ENCODE results near the gene TMEM145. TPM values are rescaled to one million over a fixed set of nuclear protein-coding genes. Genes with fewer than 3 reads are reported as not detected.

The TMEM145 gene
- total and polyA plus RNA-seq, 9 of the 15 experiments (the other 6 are each of a cell fraction or from before 2014, with no cell fraction given) = 0.80 to 5.5 (median 1.9) TPM; not detected in 3

DNA sequence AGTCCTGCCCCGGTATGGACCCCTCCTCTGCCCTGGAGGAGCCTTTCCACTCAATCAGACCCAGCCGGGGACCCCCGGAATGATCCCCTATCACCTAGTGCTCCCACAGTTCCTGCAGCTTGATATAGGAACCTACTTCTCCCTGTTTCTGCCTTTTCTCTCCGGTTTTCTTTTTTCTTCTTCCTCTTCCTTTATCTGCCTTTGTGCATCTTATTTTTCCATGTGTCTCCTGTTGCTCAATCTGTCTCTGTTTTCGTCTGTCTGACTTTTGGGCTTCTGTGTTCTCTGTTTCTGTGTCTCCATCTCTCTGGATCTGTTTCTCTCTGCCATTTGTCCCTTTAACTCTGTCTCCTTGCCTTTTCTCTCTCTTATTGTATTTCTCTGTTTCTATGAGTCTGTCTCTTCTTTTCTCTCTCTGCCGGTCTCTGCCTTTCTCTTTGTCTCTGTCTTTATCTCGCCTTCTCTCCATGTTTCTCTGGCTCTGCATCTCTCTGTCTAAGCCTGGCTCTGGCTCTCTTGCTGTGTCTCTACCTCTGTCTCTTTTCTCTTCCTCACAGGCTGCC lies 22.3 kb downstream of the TMEM145 start:
- ATAC-seq (no peak), DNase-seq (ENCODE audit: extremely low read depth in 1 of 4, low spot score in 3 of 4) (no peak), FAIRE-seq (no peak)
- no peaks in the 10 kb centered on the region for H3K27me3 ChIP-seq (ENCODE audit: control insufficient read depth in 2 of 2, insufficient read depth in 2 of 2, low read length in 2 of 2)
- H3K79me2 ChIP-seq (ENCODE audit: control insufficient read depth, insufficient read depth, low read length) = no peaks in the 10 kb centered on the region
- BruUV-seq (replicated peaks) = no TSS peak
- H4K20me1 ChIP-seq (replicated peaks; ENCODE audit: control insufficient read depth, insufficient read depth, low read length) = no peaks in the 10 kb centered on the region
- CTCF ChIA-PET (ENCODE audit: low intra/inter-chr PET ratio) = no interaction called here
- H3K9me1 ChIP-seq (ENCODE audit: control insufficient read depth, insufficient read depth, low read length) = peaks cover 3% of the 10 kb centered on the region
- peaks cover 15% of the 10 kb centered on the region; the same call in 2 of the 3 replicates for H3K36me3 ChIP-seq (ENCODE audit: control insufficient read depth, insufficient read depth, low read length)
- POLR2A ChIA-PET = no interaction called here
- H3K4me1 ChIP-seq (replicated peaks in 1 of 2; ENCODE audit: control insufficient read depth in 2 of 2, insufficient read depth in 2 of 2, low read length in 2 of 2) = peaks cover 0 to 17% of the 10 kb centered on the region in 2 experiments; a peak in 2 of 5 replicates
- H3K9me3 ChIP-seq (replicated peaks; ENCODE audit: control insufficient read depth, insufficient read depth, low read depth, low read length) = no peaks in the 10 kb centered on the region
- H3K27ac ChIP-seq (ENCODE audit: extremely low read depth, low read depth, low read length) = no peak overlapping the region
- intact Hi-C loops (cut with micrococcal nuclease) = no loop called here
- no peak overlapping the region for H2AFZ ChIP-seq (ENCODE audit: low read depth, low read length)
- peak overlapping the region in 1 of 2 experiments; percentile 72; a peak in 1 of 4 replicates for H3K9ac ChIP-seq (ENCODE audit: insufficient read depth in 1 of 2, low read depth in 2 of 2, low read length in 2 of 2)
- no peak overlapping the region for H3K4me3 ChIP-seq
- no peak overlapping the region for H3K4me2 ChIP-seq (ENCODE audit: insufficient read depth, low read length)
- WGBS (ENCODE audit: insufficient coverage, low coverage, missing lambda C conversion rate) = 40% methylated on average over 7 of the region's 7 CpGs
- in situ Hi-C loops (cut with MboI) = no loop called here
- TF ChIP-seq SAFB2 (IDR thresholded peaks at IDR 0.05; ENCODE audit: borderline replicate concordance, low read depth, low read length, severe bottlenecking) (no peak), CEBPB (tag; IDR thresholded peaks at IDR 0.05) (peak; percentile 41; the same call in 1 of the 2 replicates), MECOM (CRISPR knock-in tag; IDR thresholded peaks at IDR 0.05) (no peak), ARID1B (IDR thresholded peaks at IDR 0.05) (no peak), TAF1 (IDR thresholded peaks at IDR 0.05; ENCODE audit: control insufficient read depth, extremely low read depth, insufficient read depth, low read length, severe bottlenecking) (no peak), SIRT6 (IDR thresholded peaks at IDR 0.05; ENCODE audit: low read depth, low read length) (no peak)
- TF ChIP-seq, protein P1, sequence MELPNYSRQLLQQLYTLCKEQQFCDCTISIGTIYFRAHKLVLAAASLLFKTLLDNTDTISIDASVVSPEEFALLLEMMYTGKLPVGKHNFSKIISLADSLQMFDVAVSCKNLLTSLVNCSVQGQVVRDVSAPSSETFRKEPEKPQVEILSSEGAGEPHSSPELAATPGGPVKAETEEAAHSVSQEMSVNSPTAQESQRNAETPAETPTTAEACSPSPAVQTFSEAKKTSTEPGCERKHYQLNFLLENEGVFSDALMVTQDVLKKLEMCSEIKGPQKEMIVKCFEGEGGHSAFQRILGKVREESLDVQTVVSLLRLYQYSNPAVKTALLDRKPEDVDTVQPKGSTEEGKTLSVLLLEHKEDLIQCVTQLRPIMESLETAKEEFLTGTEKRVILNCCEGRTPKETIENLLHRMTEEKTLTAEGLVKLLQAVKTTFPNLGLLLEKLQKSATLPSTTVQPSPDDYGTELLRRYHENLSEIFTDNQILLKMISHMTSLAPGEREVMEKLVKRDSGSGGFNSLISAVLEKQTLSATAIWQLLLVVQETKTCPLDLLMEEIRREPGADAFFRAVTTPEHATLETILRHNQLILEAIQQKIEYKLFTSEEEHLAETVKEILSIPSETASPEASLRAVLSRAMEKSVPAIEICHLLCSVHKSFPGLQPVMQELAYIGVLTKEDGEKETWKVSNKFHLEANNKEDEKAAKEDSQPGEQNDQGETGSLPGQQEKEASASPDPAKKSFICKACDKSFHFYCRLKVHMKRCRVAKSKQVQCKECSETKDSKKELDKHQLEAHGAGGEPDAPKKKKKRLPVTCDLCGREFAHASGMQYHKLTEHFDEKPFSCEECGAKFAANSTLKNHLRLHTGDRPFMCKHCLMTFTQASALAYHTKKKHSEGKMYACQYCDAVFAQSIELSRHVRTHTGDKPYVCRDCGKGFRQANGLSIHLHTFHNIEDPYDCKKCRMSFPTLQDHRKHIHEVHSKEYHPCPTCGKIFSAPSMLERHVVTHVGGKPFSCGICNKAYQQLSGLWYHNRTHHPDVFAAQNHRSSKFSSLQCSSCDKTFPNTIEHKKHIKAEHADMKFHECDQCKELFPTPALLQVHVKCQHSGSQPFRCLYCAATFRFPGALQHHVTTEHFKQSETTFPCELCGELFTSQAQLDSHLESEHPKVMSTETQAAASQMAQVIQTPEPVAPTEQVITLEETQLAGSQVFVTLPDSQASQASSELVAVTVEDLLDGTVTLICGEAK (IDR thresholded peaks at IDR 0.05) = peak; percentile 60; the same call in 1 of the 2 replicates
- TF ChIP-seq, protein P1 (CRISPR knock-in tag; IDR thresholded peaks at IDR 0.05) = no peak
- TF ChIP-seq, protein P2, sequence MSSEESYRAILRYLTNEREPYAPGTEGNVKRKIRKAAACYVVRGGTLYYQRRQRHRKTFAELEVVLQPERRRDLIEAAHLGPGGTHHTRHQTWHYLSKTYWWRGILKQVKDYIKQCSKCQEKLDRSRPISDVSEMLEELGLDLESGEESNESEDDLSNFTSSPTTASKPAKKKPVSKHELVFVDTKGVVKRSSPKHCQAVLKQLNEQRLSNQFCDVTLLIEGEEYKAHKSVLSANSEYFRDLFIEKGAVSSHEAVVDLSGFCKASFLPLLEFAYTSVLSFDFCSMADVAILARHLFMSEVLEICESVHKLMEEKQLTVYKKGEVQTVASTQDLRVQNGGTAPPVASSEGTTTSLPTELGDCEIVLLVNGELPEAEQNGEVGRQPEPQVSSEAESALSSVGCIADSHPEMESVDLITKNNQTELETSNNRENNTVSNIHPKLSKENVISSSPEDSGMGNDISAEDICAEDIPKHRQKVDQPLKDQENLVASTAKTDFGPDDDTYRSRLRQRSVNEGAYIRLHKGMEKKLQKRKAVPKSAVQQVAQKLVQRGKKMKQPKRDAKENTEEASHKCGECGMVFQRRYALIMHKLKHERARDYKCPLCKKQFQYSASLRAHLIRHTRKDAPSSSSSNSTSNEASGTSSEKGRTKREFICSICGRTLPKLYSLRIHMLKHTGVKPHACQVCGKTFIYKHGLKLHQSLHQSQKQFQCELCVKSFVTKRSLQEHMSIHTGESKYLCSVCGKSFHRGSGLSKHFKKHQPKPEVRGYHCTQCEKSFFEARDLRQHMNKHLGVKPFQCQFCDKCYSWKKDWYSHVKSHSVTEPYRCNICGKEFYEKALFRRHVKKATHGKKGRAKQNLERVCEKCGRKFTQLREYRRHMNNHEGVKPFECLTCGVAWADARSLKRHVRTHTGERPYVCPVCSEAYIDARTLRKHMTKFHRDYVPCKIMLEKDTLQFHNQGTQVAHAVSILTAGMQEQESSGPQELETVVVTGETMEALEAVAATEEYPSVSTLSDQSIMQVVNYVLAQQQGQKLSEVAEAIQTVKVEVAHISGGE (CRISPR knock-in tag; IDR thresholded peaks at IDR 0.05) = peak in 1 of 3 experiments; percentile 67; a peak in 1 of 6 replicates

Data from K562 (cell line).